Measurements from ENCODE around the gene SERGEF. TPM values are rescaled to one million over a fixed set of nuclear protein-coding genes. Genes with fewer than 3 reads are reported as not detected.
A peak's percentile ranks its signal among the peaks of the same experiment; 100 is the strongest.

Gene SERGEF
- total and polyA plus RNA-seq, 5 experiments from 2014 or later, result 46.5 to 70.3 (median 61.8) TPM

DNA sequence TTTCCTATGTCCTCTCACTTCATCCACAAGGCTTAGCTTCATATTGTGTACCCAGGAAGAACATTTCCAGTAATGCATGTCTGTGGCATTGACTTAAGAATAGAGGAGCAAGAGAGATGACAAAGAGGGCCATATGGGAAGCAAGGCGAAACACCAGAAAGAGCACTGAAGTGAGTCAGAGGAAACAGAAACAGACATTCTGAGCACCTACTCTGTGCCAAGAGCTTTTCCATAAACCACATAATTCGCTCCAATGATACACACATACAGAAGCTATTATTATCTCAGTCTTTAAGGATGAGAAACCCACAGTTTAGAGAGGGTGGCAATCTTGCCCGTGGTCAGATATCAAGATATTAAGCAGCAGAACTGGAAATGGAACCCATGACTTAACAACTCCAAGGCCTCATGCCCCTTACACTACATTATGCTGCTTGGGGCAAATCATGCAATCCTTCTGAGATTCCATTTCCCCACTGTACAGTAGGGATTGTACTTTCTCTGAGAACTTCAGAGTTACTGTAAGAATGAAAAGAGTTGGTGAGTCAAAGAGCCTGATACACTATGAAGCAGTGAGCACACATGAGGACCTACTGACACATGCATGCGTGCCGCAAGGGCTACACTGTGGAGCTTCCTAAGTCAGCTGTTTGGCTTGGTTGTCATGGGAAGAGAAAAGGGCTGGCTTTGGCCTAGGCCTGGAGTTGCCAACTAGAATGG, 151.7 kb downstream of the SERGEF start:
- Mint-ChIP-seq H3K4me1 (peaks cover 7 to 31% (median 19%) of the 10 kb centered on the region in 4 donors), H3K9me3 (no peaks in the 10 kb centered on the region), H3K27ac (no peak overlapping the region), H3K4me3 (no peak overlapping the region), H3K36me3 (peaks cover 13 to 58% (median 45%) of the 10 kb centered on the region in 3 donors), H3K27me3 (no peaks in the 10 kb centered on the region)
- DNase-seq (no peak), ATAC-seq (no peak)
- POLR2A ChIA-PET, result no interaction called here

DNA sequence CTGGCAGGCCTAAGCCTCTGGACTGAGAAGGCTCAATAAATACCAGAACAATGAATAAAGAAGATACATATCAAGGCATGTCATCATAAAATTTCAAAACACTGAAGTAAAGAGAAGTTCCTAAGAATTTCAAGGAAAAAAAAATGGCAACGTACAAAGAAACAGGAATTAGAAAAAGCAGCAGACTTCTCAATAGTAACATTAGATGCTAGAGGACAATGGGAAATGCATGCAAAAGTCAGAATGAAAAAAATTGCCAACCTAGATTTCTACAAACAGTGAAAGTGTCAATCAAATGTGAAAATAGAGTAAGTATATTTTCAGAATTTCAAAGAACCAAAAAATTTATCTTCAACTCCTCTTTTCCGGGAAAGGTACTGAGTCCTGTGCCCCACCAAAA, 153.3 kb downstream of the SERGEF start:
- no peak for ATAC-seq

DNA sequence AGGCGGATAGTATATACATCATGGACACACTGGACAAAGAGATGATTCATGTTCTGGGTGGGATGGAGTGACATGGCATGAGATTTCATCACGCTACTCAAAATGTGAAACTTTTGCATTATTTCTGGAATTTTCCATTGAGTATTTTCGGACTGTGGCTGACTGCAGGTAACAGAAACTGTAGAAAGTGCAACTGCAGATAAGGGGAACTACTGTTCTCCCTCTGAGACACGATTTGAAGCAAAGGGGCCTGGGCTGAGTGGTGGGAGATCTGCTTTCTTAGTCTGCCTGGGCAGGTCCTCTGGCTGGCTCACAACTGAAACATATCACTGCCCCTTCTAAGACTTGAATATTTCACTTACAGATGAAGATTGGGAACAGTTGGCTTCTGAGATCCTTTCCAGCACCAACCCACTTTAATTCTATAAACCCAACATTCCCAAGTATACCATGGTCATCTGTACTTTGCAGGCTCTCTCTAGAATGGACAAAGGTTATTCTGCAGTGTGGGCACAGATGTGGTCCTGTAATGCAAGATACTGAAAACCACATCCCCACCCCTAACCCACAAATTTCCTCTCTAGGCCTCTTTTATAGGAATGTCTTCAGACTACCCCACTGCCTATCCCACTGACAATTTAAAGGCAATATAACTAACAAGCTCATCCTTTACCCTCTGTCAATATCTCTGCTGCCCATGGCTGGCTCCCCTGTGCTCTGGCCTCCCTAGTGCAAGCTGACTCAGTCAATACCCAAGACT, 157.1 kb downstream of the SERGEF start:
- peak overlapping the region in 1 of 10 donors; percentile 7 for H3K27ac Mint-ChIP-seq
- peaks cover 14 to 48% (median 47%) of the 10 kb centered on the region in 3 donors for H3K36me3 Mint-ChIP-seq
- DNase-seq, result no peak
- H3K4me3 Mint-ChIP-seq, result no peak overlapping the region
- POLR2A ChIA-PET, result no interaction called here
- peaks cover 10 to 29% (median 21%) of the 10 kb centered on the region in 4 donors for H3K4me1 Mint-ChIP-seq
- no peaks in the 10 kb centered on the region for H3K9me3 Mint-ChIP-seq
- no peak for ATAC-seq
- no peaks in the 10 kb centered on the region for H3K27me3 Mint-ChIP-seq

More for the DNA sequence above, 153.3 kb downstream of the SERGEF start:
- Mint-ChIP-seq H3K36me3 (peaks cover 14 to 59% (median 47%) of the 10 kb centered on the region in 3 donors), H3K9me3 (no peaks in the 10 kb centered on the region), H3K27ac (no peak overlapping the region), H3K4me1 (peaks cover 10 to 35% (median 23%) of the 10 kb centered on the region in 4 donors), H3K4me3 (no peak overlapping the region), H3K27me3 (no peaks in the 10 kb centered on the region)
- no peak for DNase-seq
- POLR2A ChIA-PET, result no interaction called here

DNA sequence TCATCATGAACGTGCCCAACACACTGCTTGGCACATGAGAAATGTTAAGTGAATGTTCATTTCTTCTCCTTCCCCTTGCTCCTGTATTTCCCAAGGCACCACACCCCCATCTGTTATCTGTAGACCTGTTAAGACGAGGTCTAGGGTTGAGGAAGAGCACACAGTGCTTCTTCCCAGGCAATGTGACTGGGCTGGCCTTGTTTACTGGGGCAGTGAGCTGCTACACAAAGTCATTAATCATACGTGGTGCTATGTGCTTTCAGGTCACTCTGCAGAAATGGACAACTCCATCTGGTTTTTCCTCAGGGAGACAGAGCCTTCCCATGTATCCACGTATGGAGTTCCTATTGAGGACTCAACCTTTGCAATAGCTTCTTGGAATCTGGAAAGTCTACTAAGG, 159.6 kb downstream of the SERGEF start:
- DNase-seq (no peak), ATAC-seq (no peak)
- Mint-ChIP-seq H3K9me3 (no peaks in the 10 kb centered on the region), H3K27me3 (no peaks in the 10 kb centered on the region), H3K36me3 (peaks cover 14 to 38% (median 38%) of the 10 kb centered on the region in 3 donors), H3K4me3 (no peak overlapping the region), H3K27ac (no peak overlapping the region), H3K4me1 (peaks cover 10 to 24% (median 16%) of the 10 kb centered on the region in 4 donors)
- POLR2A ChIA-PET, result no interaction called here

DNA sequence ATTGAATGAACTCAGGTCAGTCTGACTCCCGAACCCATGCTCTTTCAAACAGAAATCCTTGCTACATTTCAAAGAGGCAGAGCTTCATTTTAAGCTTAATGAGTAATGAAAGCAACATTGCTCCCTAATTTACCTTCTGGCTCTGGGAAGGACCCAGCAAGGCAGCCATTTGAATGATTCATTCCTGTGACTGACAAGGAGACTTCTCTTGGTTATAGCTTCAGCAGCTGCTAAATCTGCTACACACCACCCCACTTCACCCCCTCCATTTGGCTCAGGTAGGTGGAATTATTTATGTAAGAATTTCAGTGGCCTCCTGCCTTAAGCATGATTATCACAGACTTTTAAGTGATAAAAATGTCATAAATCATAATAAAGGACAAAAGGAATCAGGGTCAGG, 160.6 kb downstream of the SERGEF start:
- POLR2A ChIA-PET, result no interaction called here
- DNase-seq, result no peak
- no peaks in the 10 kb centered on the region for H3K27me3 Mint-ChIP-seq
- peaks cover 8 to 14% (median 11%) of the 10 kb centered on the region in 4 donors for H3K4me1 Mint-ChIP-seq
- no peak overlapping the region for H3K4me3 Mint-ChIP-seq
- H3K36me3 Mint-ChIP-seq, result peaks cover 7 to 32% (median 31%) of the 10 kb centered on the region in 3 donors
- no peaks in the 10 kb centered on the region for H3K9me3 Mint-ChIP-seq
- no peak for ATAC-seq
- no peak overlapping the region for H3K27ac Mint-ChIP-seq

DNA sequence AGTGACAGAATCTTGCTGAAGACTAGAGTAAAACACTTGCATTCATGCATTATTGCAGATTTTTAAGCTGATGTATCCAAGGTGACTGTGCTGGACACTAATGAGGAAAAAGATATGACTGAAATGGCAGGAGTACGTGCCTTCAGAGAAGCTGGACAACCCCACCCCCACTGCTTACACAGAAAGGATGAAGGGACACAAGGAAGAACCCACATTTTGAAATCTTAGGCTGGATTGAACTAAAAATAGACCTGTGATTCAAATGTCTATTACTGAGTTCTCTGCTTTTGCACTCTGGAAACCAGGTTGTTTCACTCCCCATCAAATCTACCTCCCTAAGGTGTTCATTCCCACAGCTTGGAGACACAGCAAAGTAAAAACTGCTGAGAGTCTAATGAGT, 161.2 kb downstream of the SERGEF start:
- H3K4me3 Mint-ChIP-seq, result no peak overlapping the region
- H3K27me3 Mint-ChIP-seq, result no peaks in the 10 kb centered on the region
- no peaks in the 10 kb centered on the region for H3K9me3 Mint-ChIP-seq
- H3K36me3 Mint-ChIP-seq, result peaks cover 7 to 34% (median 30%) of the 10 kb centered on the region in 3 donors
- H3K27ac Mint-ChIP-seq, result no peak overlapping the region
- H3K4me1 Mint-ChIP-seq, result peaks cover 8 to 9% (median 8%) of the 10 kb centered on the region in 4 donors
- no peak for DNase-seq
- POLR2A ChIA-PET, result no interaction called here
- no peak for ATAC-seq

DNA sequence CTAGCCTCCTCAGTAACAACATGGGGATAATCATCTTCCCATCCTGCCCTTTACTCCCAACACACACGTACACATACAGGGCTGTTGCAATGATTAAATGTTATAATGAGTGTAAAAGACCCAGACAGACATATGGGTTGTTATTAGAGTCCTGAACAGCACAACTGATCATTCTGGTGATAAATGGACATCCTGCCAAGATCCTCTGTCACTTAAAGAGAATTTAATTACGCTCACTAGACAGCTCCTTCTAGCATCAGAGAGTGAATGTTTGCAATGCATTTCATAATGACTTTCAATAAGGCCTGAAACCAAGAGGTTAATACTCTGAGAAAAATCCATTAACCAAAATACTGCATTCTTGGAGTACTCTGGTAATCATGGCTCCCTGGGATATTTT, 162.5 kb downstream of the SERGEF start:
- POLR2A ChIA-PET, result no interaction called here

DNA sequence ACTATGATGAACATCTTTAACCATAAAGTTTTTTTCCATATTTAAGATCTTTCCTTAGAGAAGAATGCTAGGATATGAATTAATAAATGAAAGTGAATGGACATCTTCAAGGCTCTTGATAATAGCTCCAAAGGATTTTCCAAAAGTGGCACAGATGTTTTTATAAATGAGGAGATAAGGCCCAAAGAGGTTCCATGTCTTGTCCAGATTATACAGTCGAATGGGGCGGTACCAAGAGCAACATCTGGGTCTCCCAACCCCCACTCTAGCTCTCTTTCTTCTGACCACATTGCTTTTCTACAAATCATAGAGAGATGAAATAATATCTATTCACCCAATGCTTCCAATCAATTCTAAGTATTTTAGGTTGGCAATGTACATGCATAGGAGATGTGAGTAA, 164.1 kb downstream of the SERGEF start:
- Mint-ChIP-seq H3K9me3 (no peaks in the 10 kb centered on the region), H3K4me3 (no peak overlapping the region), H3K27me3 (no peaks in the 10 kb centered on the region), H3K4me1 (no peaks in the 10 kb centered on the region), H3K27ac (no peak overlapping the region), H3K36me3 (peaks cover 0 to 51% (median 35%) of the 10 kb centered on the region in 3 donors)
- ATAC-seq, result no peak
- no peak for DNase-seq
- POLR2A ChIA-PET, result no interaction called here

More for the DNA sequence above, 162.5 kb downstream of the SERGEF start:
- Mint-ChIP-seq H3K4me1 (no peaks in the 10 kb centered on the region), H3K4me3 (no peak overlapping the region), H3K27ac (no peak overlapping the region), H3K9me3 (no peaks in the 10 kb centered on the region), H3K36me3 (peaks cover 7 to 44% (median 35%) of the 10 kb centered on the region in 3 donors), H3K27me3 (no peaks in the 10 kb centered on the region)
- DNase-seq, result no peak
- ATAC-seq, result no peak

DNA sequence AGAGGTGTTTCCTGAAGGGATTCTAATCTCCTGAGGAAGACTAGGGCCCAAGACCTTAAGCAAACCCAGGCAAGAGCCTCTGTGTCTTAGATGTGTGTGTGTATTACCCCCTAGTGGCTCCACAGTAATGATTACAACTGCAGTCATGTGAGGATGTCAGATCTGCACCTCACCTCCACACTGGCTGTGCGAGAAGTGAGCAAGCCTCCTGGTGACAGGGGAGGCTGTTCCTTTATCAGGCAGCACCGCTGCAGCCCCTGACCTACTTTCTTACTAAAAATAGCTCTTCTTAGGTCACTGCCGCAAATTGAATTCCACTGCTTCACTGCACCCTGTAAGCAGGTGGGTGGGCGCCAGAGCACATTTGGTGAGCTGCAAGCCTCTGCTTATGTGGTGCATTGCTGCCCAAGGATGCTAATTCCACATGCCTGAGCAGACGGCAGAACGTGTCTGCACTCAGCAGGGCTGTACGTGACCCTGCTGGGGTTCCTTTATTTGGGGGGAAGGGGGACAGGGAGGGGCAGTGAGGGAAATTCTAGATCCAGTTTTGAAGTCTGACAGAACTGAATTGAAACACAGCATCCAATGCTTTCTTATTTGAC, 165.9 kb downstream of the SERGEF start:
- Mint-ChIP-seq H3K27me3 (no peaks in the 10 kb centered on the region), H3K4me3 (no peak overlapping the region), H3K9me3 (no peaks in the 10 kb centered on the region), H3K27ac (no peak overlapping the region), H3K36me3 (peaks cover 0 to 44% (median 32%) of the 10 kb centered on the region in 3 donors), H3K4me1 (peaks cover 0 to 3% (median 0%) of the 10 kb centered on the region in 4 donors)
- ATAC-seq (no peak), DNase-seq (no peak)
- POLR2A ChIA-PET, result no interaction called here

DNA sequence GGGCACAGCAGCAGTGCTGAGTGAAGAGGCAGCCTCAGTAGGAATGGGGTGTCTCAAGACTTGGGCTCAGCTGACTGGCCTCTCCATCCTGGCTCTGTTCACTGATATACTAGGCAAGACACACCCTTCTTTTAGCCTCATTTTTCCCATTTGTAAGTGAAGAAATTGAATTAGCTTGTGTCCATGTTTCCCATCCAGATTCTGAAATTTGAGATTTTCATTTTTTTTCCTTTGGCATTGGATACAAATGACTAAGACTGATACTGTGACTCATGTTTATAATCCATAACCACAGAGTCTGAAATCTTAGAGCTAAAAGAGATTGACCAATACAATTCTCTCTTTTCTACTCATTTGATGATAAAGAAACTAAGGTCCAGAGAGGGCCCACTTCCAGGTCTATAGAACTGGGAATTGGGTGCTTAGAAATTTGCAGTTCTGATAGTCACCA, 167.4 kb downstream of the SERGEF start:
- ATAC-seq, result no peak
- H3K36me3 Mint-ChIP-seq, result peaks cover under 1 to 48% (median 26%) of the 10 kb centered on the region in 3 donors
- H3K4me3 Mint-ChIP-seq, result no peak overlapping the region
- no peaks in the 10 kb centered on the region for H3K9me3 Mint-ChIP-seq
- no peak for DNase-seq
- no peak overlapping the region for H3K27ac Mint-ChIP-seq
- no peaks in the 10 kb centered on the region for H3K27me3 Mint-ChIP-seq
- peaks cover 0 to 5% (median 0%) of the 10 kb centered on the region in 4 donors for H3K4me1 Mint-ChIP-seq
- POLR2A ChIA-PET, result no interaction called here

DNA sequence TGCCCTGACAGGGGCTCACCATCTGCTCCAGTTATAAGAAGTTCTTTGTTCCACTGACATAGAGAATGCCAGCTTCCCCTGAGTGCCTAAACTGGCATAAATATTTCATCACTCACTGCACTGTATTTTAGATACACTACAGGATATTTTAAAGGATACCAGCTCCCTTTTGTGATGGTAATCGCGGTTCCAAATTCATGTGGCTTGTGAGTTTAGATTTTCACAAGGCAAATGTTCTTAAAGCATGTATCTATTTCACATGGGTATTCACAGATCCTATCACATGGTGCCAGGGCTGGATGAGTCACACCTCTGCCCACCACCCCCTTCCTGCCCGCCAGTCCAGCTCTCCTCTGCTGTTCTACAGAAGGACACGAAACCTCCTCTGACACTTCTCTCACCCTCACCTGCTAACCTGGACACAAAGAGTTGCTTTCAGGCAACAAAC, 172.7 kb downstream of the SERGEF start:
- Mint-ChIP-seq H3K4me1 (peaks cover 0 to 8% (median 0%) of the 10 kb centered on the region in 4 donors), H3K27me3 (no peaks in the 10 kb centered on the region), H3K9me3 (no peaks in the 10 kb centered on the region), H3K36me3 (peaks cover 4 to 25% (median 7%) of the 10 kb centered on the region in 3 donors), H3K27ac (no peak overlapping the region), H3K4me3 (no peak overlapping the region)
- POLR2A ChIA-PET, result no interaction called here
- no peak for ATAC-seq
- DNase-seq, result no peak

DNA sequence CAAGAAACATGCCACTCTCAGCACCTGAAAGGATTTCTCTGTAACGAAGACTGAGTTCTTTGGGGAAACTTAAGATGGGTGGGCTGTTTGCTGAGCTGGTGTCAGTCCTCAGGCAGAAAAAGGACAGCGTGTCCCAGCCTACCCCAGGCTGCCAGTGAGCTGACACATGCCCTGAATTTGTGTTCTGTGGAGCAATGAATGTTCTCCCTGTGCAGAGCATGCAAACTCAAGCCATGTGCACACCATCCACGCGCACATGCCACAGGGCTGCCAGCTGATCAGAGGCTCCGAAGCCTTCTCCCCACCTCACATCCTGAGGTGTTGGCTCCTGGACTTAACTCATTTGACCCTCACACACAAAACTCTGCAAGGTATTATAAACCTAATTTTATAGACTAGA, 173.4 kb downstream of the SERGEF start:
- no peaks in the 10 kb centered on the region for H3K27me3 Mint-ChIP-seq
- POLR2A ChIA-PET, result no interaction called here
- DNase-seq (no peak), ATAC-seq (no peak)
- no peaks in the 10 kb centered on the region for H3K9me3 Mint-ChIP-seq
- H3K4me3 Mint-ChIP-seq, result no peak overlapping the region
- H3K36me3 Mint-ChIP-seq, result peaks cover 4 to 18% (median 10%) of the 10 kb centered on the region in 3 donors
- H3K27ac Mint-ChIP-seq, result no peak overlapping the region
- peaks cover 0 to 8% (median 0%) of the 10 kb centered on the region in 4 donors for H3K4me1 Mint-ChIP-seq

DNA sequence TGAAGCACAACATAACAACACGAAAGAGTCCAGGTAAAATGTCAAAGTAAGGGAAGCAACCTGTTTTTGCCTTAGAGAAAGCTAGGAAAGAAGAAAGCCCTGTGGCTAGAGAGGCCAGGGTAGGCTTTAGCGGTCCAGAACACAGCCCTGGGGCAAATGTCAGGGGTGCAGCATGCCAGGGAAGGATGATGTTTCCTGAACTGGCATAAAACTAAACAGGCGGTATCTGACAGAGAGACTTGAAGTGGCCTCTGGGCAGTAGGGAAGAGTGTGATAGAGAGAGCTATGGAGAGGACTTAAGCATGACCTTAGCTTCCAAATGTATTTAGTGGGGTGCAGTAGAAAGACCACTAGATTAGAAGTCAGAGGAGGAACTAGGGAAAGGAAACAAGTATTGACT, 174.7 kb downstream of the SERGEF start:
- Mint-ChIP-seq H3K4me1 (peaks cover 0 to 5% (median 0%) of the 10 kb centered on the region in 4 donors), H3K36me3 (peaks cover 4 to 16% (median 12%) of the 10 kb centered on the region in 3 donors), H3K27ac (no peak overlapping the region), H3K9me3 (no peaks in the 10 kb centered on the region), H3K27me3 (no peaks in the 10 kb centered on the region), H3K4me3 (no peak overlapping the region)
- DNase-seq (no peak), ATAC-seq (no peak)
- POLR2A ChIA-PET, result no interaction called here
